Measurements from ENCODE around the gene MTERF4.

MTERF4 gene

DNA sequence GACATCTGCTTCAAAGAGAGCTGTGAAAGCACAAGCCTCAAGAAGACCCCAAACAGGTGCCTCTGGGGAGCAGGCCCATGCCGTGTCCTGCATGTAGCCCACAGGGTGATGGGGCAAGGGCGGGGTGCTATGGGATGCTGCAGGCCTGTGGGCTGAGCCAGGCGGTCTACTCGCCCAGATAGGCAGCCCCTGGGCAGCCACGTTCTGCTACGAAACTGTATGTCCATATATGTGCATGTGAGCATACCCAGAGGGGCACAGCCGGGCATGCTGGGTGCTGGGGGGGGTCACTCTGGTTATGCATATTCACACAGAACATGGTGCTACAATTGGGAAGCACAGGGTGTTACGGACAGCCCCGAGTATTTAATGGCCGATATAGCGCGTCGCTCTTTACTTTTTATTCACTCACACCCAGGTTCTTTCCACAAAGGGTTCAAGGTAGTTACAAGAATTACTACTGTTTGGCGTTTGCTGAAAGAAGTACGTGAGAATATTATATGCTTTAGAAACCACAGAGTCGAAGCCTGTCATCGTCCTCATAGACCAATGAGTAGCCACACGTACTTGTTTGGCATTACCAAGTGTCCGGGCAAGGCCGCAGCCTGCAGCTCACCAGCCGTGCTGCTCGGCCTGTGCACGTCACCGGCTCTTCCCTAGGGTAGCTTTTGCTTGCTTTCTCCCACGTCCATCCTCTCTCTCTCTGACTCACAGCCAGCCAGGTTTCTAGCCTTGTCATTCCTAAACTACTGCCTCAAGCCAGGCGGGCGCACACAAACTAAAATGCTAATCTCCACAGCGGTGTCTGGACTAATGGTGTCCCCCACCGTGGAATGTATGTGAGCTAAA, 14.4 kb downstream of the MTERF4 start:
- no peak for DNase-seq

DNA sequence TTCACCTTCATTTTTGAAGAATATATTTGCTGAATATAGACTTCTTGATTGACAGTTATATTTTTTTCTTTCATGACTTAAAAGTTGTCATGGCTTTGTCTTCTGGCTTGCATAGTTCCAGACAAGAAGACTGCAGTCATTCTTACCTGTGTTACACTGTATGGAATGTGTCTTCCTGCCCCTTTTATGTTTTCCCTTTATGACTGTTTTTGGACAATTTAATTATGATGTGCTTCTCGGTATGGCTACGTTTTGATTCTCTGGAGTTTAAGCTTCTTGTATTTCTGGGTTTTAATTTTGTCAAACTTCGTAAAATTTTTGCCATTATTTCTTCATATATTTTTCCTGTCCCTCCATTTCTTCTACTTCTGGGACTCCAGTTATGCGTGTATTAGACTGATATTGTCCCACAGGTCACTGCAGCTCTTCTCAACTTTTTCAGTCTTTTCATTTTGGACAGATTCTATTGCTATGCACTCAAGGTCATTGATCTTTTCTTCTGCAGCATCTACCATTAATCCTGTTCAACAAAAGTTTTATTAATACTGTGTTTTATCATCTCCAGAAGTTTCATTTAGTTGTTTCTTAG, 17.1 kb downstream of the MTERF4 start:
- DNase-seq = no peak

DNA sequence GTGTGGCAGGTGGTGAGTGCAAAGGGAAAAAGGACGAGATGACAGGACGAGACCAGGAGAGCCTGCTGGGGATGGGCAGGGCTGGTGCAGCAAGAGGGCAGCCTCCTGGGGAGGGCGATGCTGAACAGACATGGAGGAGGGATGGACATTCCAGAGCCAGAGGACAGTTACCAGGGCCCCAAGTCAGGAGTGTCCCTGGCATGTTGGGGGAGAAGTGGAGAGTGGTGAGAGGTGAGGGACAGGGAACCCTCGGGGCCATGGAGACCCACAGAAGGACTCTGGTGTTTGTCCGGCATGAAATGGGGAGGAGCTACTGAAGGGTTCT, 19.0 kb downstream of the MTERF4 start:
- DNase-seq = no peak

DNA sequence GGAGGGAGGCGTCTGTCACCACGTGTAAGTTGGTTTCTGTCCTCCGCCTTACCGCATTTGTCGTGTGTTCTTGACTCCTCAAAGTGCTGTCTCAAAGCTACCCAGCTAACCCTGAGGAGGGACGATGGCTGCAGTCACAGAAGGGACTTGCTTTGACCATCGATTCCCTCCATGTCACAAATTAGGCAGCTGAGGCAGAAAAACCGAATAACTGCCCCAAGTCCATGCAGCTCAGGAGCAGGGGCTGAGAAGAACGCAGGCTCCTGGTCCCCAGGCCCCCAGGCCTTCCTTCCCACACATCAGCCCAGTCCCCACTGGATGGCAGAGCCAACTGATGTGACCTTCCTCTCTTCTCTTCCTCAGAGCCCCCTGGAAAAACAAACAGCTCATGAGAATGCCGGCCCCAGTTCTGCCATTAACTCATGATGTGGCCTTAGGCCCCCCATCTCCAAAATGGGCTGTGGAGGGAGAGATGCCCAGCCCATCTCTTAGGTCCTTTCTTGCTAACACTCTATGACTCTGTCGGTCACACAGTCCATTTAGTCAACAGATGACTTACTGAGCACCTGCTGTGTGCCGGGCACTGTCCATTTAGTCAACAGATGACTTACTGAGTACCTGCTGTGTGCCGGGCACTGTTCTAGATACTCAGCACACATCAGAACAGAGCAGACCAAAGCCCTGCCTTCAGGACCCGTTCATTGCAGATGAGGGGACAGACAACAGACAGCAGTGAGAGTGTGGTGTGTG, 19.6 kb downstream of the MTERF4 start:
- no peak for DNase-seq

DNA sequence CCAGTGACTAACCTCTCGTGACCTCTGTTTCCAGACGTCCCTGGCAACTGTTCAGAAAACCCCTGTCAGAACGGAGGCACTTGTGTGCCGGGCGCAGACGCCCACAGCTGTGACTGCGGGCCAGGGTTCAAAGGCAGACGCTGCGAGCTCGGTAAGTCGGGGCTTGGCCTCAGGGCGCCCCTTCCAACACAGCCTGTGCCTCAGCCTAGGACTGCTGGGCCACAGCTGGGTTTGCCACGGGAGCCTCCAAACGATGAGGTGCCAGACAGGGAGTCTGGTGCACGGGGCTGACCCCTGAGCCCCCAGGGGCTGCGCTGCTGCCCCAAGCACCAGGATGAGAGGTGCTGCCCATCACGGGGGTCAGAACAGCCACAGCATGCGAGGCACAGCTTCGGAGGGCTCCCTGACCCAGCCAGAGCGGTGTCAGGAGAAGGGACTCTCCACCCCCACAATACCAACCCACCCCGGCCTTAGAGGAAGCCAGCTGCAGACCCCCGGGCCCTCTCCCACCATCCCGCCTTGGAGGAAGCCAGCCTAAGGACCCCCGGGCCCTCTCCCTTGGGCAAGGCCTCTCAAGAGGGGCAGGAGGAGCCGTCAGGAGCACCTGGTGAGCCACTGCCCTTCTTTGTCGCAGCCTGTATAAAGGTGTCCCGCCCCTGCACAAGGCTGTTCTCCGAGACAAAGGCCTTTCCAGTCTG, 20.3 kb downstream of the MTERF4 start:
- DNase-seq = no peak

DNA sequence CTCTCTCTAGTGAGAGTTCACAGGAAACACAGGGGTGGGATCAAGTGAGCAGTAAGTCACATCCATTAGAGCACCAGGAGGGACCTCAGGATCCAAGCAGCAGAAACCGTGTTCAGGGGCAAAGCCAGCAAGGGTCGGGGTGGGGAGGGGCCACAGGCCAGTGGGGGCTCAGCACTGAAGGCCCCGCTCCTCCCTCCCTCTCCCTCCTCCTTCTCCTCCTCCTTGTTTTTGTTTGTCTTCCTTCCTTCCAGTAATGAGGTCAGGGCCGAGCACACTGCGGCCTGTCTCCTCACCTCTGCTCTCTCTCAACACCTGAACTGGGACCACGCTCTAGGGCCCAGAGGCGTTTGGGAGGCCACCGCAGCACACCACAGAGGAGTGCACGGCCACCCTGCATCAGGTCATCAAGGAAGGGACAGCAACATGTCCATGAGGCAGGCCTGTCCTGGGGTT, 20.9 kb downstream of the MTERF4 start:
- no peak for DNase-seq

DNA sequence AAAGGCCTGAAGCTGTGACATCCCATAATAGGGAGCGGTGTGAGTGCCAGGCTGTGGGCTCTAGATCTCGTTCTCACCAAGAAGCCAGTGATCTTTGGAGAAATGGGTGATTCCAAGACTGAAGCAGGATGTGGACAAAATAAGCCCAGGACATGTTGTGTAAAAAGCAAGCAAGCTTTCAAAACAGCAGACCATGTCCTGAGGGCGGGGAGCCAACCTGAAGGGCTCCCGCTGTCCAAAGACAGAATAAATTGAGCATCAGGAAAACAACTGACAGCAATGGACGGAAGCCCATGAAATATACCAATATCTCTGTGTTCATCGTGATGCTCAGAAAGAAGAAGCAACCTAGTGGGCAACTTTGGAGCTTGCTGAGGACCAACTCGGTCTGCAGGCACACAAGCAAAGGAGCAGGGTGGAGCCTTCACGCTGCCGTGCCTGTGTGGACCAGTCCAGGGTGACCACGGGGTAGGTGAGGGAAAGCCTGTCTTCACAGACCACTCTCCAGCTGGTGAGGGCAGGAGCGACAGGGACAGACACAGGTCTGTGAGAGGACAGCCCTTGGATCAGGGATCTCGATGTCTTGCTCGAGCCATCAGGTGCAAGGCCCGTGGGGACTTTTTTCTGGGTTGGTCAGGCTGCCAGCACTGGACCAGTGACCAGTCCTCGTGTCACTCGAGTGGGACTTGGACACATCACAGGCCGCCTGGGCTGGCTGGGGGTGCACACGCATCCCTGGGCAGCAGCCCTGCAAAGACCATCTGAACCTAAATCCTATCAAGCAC, 21.5 kb downstream of the MTERF4 start:
- no peak for DNase-seq

DNA sequence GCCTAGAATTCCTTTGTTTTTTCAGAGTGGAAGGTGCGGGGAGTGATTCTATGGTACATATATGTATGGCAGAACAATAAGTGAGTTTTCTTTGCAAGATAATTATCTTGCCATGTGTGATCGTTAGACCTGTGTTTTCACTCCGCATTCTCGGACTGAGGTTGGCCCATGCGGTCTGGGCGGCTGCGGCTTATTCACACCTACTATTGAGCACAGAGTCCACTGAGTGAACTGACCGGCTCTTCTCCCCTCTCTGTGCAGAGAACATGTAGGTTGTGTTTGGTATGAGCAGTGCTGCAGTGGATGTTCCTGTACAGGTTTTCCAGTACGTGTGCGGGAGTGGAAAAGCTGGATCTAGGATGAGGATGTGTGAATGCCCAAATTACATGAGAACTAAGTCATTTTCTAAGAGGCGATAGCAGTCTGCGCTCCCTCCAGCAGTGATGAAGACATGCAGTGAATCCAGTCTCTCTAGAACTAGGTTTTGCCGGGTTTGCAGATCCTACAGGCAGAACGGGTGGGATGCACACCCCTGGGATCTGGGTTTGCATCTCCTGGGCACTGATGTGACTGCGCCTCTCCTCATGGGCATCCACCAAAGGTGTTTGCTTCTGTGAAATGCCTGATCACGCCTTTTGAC, 27.1 kb downstream of the MTERF4 start:
- DNase-seq = no peak

DNA sequence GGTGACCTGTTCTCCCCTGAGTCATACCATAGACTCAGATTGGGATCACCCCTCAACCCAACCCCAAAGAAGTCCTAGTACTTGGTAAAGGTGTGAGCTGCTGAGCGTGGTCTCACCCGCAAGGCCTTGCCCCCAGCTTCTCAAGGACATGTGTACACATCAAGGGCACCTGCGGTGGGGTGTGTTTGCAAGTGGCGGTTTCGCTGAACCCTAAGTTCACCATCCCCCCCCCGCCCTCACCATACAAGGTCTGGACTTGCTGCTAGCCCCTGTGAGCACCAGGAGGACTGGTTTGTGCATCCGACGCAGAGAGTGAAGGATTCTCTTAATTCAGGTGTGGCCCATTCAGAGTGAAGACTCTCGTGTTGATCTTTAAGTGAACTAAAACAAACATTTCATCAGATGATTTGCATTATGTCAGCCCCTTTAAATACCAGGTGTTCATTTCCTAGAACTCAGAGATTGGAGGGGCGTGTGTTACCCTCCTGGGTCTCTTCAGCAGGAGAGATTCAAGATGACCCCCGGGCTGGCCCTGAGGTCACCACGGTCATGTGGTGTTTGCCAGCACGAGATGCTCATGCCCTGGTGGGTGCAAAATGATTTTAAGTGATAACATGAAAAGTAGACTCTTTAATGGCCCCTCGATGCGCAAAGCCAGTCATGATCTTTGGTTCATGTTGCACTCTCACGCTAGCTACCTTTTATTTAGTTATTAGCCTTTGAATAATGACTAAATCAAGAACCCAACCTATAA, 27.8 kb downstream of the MTERF4 start:
- no peak for DNase-seq

DNA sequence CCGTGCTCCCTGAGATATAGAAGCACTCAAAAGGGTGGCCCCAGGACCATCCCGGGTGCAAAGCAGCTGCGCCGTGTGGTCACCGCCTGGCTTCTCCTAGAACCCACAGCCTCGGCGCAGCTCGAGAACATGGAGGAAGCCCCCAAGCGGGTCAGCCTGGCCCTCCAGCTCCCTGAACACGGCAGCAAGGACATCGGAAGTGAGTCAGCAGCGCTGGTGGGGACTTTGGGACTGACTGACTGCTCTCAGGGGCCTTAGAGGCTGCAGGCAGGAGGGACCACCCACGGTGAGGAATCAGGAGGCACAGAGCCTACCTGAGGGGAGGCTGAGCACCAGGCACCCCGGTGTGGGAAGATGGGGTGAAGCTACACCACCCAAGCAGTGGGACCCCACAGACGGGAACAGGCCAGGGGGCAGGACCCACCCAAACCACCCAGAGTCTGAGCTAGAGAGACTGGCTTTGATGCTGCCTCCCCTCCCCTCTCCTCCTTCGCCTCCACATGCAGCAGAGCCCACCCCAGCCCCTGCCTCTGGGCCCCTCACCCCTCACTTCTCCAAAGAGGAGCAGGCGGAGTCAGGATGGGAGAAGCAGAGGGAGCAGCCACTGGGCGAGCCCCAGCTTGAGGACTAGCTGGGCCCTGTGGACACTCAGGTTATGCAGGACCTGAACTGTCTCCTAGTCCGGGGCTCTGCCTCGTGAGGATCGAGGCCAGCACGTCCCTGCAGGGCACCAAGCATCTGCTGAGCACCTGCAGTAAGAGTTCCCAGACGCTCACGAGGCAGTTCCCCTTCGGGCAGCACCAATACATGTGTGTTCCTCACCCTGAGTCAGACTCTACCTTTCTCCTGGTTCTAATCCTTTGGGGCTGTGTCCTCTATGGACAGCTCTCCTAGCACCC, 28.7 kb downstream of the MTERF4 start:
- DNase-seq = no peak

DNA sequence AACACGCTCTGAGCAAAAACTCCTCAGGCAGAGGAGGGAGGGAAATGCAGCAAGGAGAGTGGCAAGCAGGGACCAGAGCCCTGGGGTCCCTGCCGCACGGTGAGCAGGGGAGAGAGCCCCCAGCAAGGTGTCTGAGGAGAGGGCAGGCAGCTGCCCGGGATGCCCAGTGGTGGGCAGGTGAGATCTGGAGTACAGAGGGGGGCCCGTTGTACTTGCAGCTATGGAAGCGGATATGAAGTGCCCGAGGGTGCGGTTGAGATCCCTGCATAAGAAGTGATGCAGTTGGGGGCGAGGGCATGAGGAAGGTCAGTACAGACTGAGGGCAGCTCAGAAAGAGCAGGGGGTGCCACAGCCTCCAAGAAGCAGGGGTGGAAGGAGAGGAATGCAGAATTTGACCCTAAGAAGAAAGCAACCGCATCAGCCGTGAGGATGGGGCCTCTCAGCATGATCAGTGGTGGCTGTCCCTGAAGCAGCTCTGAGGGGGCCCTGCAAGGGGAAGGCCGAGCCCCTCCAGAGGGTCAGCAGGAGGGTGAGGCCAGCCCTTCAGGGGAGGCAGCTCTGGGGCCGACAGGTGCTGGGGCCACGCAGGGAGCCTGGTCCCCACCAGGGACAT, 29.4 kb downstream of the MTERF4 start:
- DNase-seq = no peak

DNA sequence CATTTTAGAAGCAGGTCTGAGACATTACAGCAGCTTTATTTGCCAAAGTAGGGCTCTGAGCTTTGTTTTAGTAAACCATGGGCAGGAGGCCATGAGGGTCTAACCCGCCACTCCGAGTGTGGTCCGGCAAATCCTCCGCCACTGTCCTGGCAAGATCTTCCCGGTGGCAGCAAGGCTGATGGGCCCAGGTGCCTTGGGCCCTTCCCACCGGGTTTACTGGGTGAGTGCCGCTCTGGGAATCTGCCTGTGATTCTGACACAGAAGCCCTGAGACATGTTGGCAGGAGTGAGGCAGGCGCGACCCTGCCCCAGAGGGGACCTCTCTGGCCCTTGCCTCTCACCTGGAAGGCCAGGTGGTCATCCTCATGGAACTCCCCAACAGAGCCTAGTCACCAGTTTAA, 29.9 kb downstream of the MTERF4 start:
- DNase-seq = no peak

DNA sequence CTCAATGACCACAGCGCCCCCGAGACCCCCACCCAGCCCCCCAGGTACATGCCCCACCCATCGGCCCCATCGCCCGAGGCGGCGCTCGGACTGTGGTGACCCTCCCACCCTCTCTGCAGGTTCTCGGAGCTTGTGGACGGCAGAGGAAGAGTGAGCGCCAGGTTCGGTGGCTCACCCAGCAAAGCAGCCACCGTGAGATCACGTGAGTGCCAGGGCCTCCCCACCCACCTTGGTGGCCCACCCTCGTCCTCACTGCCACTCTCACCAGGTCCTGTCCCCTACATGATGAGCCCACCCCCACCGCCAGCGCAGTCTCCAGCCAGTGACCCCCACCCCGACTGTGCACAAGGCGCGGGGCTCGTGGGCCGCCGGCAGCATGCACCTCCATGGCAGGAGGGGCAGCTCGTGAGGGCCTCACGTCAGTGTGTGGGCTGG, 30.4 kb downstream of the MTERF4 start:
- DNase-seq = no peak

DNA sequence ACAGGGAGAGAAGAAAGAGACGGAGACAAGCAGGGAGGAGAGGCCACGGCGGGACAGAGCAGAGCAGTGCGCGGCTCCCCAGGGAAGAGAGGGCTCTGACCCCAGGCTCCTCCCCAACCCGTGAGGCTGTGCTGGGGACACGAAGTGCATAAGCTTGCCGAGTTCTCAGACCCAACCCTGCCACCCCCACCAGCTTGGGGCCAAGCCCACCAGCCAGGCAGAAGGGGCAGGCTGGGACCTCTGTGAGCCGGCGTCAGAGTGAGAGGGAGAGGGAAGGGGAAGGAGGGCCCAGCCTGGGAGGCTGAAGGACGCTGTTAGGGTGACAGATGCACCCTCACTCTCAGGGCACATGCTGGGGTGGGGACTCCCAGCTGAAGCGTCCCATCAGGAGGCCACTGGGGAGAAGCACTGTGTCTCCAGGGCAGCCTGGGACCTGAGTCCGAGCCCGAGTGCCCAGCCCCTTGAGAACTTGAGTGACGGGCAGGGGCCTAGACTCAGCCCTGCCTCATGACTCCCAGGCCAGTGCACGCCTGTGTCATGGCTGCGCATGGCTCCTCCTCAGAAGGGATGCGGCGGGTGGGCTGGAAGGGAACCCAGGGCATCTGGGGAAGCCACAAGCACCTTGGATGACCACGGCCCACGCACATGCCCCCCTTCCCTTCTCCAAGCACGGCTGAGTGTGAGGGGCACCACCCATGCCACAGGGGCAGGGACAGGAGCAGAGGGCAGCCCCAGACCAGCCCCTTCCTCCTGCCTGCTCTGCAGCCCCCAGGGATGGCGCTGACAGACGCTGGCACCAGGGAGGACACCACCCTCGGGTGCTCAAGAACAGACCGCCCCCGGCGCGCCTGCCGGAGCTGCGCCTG, 31.0 kb downstream of the MTERF4 start:
- DNase-seq = no peak

DNA sequence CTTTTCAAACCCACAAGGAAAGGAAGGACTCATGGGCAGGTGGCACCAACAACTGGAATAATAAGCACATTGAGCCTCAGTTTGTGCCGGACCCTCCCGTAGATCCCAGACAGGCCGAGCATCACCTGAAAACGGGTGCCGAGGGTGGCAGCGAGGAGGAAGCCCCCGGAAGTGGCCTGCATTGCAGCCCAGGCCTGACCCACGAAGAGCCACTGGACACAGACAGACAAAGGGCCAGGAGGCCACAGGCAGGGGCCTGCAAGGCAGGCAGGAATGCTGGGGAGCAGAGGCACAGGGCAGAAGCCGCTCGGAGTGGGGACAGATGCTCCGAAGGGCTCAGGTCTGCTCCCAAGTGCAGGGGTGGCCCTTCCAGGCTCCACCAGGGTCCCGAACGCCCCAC, 31.7 kb downstream of the MTERF4 start:
- DNase-seq = no peak

DNA sequence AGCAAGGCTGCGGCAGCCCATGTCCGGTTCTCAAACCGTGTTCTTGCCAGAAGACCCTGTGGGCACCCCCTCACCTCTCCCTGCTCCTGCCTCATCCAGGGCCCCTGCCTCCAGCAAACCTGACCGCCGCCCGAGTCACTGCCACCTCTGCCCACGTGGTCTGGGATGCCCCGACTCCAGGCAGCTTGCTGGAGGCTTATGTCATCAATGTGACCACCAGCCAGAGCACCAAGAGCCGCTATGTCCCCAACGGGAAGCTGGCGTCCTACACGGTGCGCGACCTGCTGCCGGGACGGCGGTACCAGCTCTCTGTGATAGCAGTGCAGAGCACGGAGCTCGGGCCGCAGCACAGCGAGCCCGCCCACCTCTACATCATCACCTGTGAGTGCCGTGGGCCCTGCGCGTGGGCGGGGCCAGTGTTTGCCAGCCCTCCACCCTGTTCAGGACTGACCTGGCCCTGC, 32.2 kb downstream of the MTERF4 start:
- no peak for DNase-seq

DNA sequence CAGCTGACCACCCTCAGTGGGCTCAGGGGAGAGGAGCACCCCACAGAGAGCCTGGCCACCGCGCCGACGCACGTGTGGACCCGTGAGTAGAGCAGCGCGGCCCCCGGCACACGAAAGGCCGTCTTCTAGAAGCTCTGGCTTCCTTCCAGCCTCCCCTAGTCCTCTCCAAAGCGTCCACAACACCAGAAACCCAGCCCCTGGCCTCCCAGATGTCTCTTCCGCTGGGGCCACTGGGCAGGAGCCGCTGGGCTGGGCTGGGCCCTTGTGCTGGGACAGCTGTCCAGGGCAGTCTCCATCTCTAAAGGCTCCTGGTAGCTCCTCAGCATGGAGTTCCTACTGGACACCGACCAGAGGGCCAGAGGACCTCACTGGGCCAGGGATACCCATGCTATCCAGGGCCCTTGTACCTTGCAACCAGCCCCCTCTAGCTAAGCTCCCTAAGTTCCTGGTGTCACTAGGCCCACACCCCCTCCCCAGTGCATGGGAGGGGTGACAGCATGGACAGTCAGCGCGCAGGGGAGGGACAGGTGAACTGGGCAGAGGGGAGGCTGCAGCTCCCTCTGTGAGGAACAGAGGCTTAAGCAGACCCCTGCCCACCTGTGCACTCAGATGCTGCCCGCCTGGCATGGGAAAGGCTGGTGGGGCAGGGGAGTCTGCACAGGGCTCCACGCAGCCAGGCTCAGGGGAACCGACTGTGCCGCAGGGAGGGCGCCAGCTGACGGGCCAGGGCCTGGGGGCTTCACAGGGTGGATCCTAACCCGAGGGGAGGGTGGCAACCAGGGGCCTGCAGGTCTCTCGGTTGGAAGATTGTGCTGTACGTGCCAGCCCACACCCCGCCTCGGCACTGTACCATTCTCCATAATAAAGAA, 32.9 kb downstream of the MTERF4 start:
- no peak for DNase-seq
